HL-60 (cell line): ENCODE results near the gene TNNT2.

Source experiments
- CTCF ChIP-seq: IDR thresholded peaks from one replicate; pipeline ENCODE4 v1.5.1; 2011; ENCODE audit warnings: low read length, control low read depth, inconsistent platforms; ENCODE audit not compliant: insufficient read depth
- POLR2AphosphoS5 ChIP-seq: IDR thresholded peaks from 2 replicates; pipeline ENCODE4 v1.6.1; 2012; ENCODE audit warnings: low read depth
- SPI1 ChIP-seq: IDR thresholded peaks from 2 replicates; pipeline ENCODE4 v1.6.1; 2012; ENCODE audit warnings: low read depth, mild to moderate bottlenecking, borderline replicate concordance

GRCh38 chr1:201370500-201370899, 7.0 kb downstream of the TNNT2 start:
- TF ChIP-seq CTCF (no peak), POLR2AphosphoS5 (no peak), SPI1 (no peak)
